TTC549 (cell line): ENCODE results near the gene BCDIN3D.
"Not testable (repeated sequence)": the region's sequence is repeated elsewhere in the genome, so short reads cannot be mapped to it uniquely, and the experiment has no call there.

ENCODE experiments used
- FAIRE-seq: peaks from 2 replicates; lab custom pipeline; 2012; peaks lifted over from hg19 to GRCh38; lab: Jason Lieb, UNC

The BCDIN3D gene

GRCh38 chr12:49842519-49843352 lies at the start of gene BCDIN3D:
Gene BCDIN3D, minus strand, starts transcription at chr12:49843106. Its CDS starts 19 bp downstream, at chr12:49843087.
- FAIRE-seq, result no peak

GRCh38 chr12:49892084-49892731 lies 49.3 kb upstream of the BCDIN3D start:
- FAIRE-seq, result no peak

- no peak for FAIRE-seq
Measured at GRCh38 chr12:49891476-49891875, 48.6 kb upstream of the BCDIN3D start.

GRCh38 chr12:49891012-49891411 lies 48.1 kb upstream of the BCDIN3D start:
- FAIRE-seq, result no peak

GRCh38 chr12:49890096-49890461 lies 47.2 kb upstream of the BCDIN3D start:
- no peak for FAIRE-seq

GRCh38 chr12:49889361-49890095 lies 46.6 kb upstream of the BCDIN3D start:
- no peak for FAIRE-seq

GRCh38 chr12:49888461-49889151 lies 45.7 kb upstream of the BCDIN3D start:
- FAIRE-seq, result no peak

GRCh38 chr12:49887536-49888401 lies 44.9 kb upstream of the BCDIN3D start:
- no peak for FAIRE-seq

GRCh38 chr12:49887091-49887490 lies 44.2 kb upstream of the BCDIN3D start:
- FAIRE-seq, result no peak

GRCh38 chr12:49885663-49886461 lies 43.0 kb upstream of the BCDIN3D start:
- FAIRE-seq, result no peak

GRCh38 chr12:49885118-49885517 lies 42.2 kb upstream of the BCDIN3D start:
- FAIRE-seq, result no peak

- FAIRE-seq, result no peak
Measured at GRCh38 chr12:49882851-49883464, 40.1 kb upstream of the BCDIN3D start.

GRCh38 chr12:49882248-49882850 lies 39.4 kb upstream of the BCDIN3D start:
- no peak for FAIRE-seq

- no peak for FAIRE-seq
Measured at GRCh38 chr12:49881415-49882247, 38.7 kb upstream of the BCDIN3D start.

GRCh38 chr12:49880756-49881414 lies 38.0 kb upstream of the BCDIN3D start:
- FAIRE-seq, result no peak

- not testable (repeated sequence) for FAIRE-seq
Measured at GRCh38 chr12:49879065-49879464, 36.2 kb upstream of the BCDIN3D start.

- no peak for FAIRE-seq
Measured at GRCh38 chr12:49878021-49878420, 35.1 kb upstream of the BCDIN3D start.

- no peak for FAIRE-seq
Measured at GRCh38 chr12:49877066-49877465, 34.2 kb upstream of the BCDIN3D start.
